AG09309 (cell line): ENCODE results near the gene KCNE5.

Experiments
- DNase-seq: peaks from one replicate; pipeline ENCODE4 v3.0.0-alpha.2; 2010; ENCODE audit warnings: low read depth
- H3K4me3 ChIP-seq: 2 replicates; pipeline ENCODE4 v1.5.1; 2011; ENCODE audit warnings: mild to moderate bottlenecking, low read depth, low read length, moderate library complexity; ENCODE audit not compliant: control insufficient read depth
- TF ChIP-seq, protein P1 (sequence below): IDR thresholded peaks from 2 replicates; pipeline ENCODE4 v1.5.1; 2011; ENCODE audit warnings: mild to moderate bottlenecking, low read depth, low read length, inconsistent platforms; ENCODE audit not compliant: insufficient read depth, control insufficient read depth; ENCODE audit errors: missing control alignments

KCNE5 gene

DNA sequence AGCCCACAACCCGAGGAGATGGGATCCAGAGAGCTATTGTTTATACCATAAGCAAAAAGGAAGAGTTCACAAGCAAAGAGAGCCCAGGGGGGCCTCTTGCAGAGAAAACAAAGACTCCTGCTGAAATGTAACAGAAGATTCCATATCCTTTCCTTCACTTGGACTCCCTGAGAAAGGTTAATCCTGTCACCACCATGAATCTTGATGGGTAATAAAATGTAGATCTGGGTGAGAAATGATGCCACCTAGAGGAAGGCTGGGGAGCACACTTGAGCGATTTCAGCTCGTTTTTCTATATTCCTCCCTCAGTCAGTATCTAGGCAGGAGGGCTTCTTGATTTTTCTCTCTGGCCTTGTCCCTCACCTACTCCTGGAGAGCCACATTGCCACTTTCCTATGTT is 10.2 kb upstream of the KCNE5 start:
- H3K4me3 ChIP-seq, result no peak overlapping the region
- DNase-seq, result no peak
- TF ChIP-seq, protein P1, sequence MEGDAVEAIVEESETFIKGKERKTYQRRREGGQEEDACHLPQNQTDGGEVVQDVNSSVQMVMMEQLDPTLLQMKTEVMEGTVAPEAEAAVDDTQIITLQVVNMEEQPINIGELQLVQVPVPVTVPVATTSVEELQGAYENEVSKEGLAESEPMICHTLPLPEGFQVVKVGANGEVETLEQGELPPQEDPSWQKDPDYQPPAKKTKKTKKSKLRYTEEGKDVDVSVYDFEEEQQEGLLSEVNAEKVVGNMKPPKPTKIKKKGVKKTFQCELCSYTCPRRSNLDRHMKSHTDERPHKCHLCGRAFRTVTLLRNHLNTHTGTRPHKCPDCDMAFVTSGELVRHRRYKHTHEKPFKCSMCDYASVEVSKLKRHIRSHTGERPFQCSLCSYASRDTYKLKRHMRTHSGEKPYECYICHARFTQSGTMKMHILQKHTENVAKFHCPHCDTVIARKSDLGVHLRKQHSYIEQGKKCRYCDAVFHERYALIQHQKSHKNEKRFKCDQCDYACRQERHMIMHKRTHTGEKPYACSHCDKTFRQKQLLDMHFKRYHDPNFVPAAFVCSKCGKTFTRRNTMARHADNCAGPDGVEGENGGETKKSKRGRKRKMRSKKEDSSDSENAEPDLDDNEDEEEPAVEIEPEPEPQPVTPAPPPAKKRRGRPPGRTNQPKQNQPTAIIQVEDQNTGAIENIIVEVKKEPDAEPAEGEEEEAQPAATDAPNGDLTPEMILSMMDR, result peak; percentile 63

DNA sequence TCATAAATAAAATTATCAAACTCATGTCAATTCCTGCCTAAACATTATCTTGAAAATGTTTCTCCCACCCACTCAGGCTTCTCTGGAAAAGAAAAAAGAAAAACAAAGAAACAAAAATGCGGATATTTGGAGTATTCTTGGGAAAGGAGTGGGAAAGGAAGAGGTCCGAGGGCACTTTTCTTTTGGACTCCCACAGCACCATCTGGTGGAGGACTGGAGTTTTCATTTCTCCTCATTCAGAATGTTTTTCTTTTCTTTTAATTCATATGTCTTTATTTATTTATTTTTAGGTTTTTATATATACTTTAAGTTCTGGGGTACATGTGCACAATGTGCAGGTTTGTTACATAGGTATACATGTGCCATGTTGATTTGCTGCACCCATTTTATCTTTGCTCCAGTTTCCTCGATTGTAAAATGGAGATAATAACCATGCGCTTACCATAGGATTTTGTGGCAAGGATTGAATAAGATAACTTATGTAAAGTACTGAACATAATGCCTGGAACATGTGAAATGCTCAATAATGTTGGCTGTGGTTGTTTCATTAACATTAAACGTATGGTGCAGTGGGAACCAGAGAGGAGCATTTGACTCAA is 8.0 kb upstream of the KCNE5 start:
- DNase-seq, result no peak
- TF ChIP-seq, protein P1, result peak; percentile 47
- no peak overlapping the region for H3K4me3 ChIP-seq

DNA sequence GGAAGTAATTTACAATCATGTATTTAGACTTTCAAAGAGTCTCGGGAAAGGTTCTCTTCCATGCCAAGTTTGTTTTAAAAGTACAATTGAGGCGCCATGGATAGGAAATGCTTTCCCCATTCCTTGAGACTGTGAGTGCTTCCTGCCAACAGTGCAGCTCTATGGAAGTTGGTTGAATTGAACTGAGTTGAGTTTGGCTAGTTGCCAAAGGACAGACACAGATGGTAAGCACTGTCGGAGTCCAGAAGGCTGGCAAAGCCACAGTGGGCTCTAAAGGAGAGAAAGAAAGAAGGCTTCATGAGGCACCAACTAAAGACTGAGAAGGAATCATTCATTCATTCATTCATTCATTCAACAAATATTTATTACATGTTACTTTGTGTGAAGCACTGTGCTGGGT is 4.3 kb upstream of the KCNE5 start:
- TF ChIP-seq, protein P1, result no peak

DNA sequence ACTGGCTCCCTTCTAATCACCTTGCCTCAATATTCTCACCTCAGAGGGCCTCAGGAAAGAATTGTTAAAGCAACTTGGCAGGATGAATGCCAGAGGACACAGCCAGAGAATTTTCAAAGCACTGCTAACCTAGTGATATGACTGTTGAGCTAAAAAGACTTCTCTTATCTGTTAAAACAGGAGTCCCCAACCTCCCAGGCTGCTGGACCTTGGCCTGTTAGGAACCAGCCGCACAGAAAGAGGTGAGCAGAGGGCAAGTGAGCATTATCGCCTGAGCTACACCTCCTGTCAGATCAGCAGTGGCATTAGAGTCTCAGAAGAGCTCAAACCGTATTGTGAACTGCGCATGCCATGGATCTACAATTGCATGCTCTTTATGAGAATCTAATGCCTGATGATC is 1.7 kb upstream of the KCNE5 start:
- DNase-seq, result no peak
- no peak overlapping the region for H3K4me3 ChIP-seq
- TF ChIP-seq, protein P1, result no peak

More for the DNA sequence above, 4.3 kb upstream of the KCNE5 start:
- H3K4me3 ChIP-seq, result no peak overlapping the region
- no peak for DNase-seq

DNA sequence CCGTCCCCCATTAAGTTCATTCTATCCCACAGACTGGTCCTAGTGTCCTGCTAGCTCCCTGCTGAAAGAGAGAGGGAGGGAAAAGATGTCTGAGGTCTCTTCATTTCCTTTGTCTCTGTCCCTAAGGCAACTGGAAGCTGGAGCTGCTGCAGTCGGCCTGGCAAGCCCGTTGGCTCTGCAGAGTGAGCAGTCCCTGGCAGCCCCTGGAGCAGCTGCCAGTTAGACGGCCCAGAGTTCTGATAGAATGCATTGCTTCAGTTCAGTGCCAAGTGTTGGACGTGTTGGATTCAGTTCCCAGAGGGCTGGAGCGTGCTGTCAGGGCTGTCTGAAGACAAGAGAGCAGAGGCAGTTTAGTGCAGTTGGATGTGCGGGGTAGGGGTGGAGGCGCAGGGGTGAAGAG is 975 bp downstream of the KCNE5 start:
- no peak overlapping the region for H3K4me3 ChIP-seq
- TF ChIP-seq, protein P1, result no peak
- DNase-seq, result no peak

DNA sequence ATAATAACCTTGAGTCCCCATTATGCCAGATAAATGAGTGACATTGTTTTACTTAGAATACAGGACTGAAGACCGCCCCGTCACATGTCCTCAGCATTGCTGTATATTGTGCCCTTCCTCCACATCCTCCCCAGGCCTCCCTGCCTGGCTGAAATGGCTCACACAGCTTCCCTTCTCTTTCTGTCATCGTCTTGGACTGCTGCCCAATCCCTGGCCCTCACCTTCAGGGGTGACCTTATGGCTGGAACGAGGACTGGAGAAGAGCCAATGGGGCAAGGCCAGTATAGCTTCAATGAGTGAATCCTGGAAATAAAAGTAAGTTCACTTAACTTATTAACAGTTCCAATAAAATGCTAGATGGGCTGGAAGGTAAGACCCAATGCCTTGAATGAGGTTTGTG is 2.7 kb downstream of the KCNE5 start:
- no peak overlapping the region for H3K4me3 ChIP-seq
- TF ChIP-seq, protein P1, result no peak
- DNase-seq, result no peak

DNA sequence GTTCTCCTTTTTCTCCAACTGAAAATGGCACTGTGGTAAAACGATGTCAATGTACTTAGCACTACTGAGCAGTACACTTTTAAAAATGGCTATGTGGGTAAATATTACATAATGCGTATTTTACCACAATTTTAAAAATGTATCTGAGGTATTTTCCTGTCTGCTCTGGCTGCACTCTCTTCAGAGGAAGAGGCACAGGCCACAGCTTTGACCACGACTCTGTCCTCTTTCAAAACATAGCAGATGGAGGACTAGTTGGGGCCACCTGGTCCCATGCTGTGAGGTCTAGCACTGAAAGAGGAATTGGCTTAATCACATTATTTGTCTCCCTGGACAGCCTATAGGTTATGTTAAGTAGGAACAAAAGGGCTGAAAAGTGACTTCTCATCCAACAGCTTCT is 5.2 kb downstream of the KCNE5 start:
- no peak for DNase-seq
- no peak overlapping the region for H3K4me3 ChIP-seq
- TF ChIP-seq, protein P1, result no peak
